MM.1S (cell line): ENCODE data around the gene L3MBTL4.

ENCODE experiments used
- DNase-seq: peaks from one replicate; pipeline ENCODE4 v3.0.0-alpha.2; 2015
- H2AFZ ChIP-seq: fragments of 300-600 bp; sonication (generic); 2 replicates; pipeline ENCODE4 v1.6.0; 2016; ENCODE audit warnings: antibody characterized with exemption, low read length
- H3F3A ChIP-seq: fragments of 300-600 bp; sonication (generic); 2 replicates; pipeline ENCODE4 v1.6.1; 2016; ENCODE audit warnings: mild to moderate bottlenecking, antibody characterized with exemption, low read length, moderate library complexity, mixed read lengths; ENCODE audit not compliant: insufficient read depth
- H3K27ac ChIP-seq: fragments of 300-600 bp; sonication (generic); 2 replicates; pipeline ENCODE4 v1.5.1; 2016; ENCODE audit warnings: mild to moderate bottlenecking, low read length
- H3K27me3 ChIP-seq: fragments of 300-600 bp; sonication (generic); replicated peaks from 2 replicates; pipeline ENCODE4 v1.6.0; 2016; ENCODE audit warnings: low read length; ENCODE audit not compliant: insufficient read depth
- H3K36me3 ChIP-seq: fragments of 300-600 bp; sonication (generic); replicated peaks from 2 replicates; pipeline ENCODE4 v1.6.1; 2016; ENCODE audit warnings: mild to moderate bottlenecking, low read length, mixed read lengths; ENCODE audit not compliant: insufficient read depth
- H3K4me1 ChIP-seq: fragments of 300-600 bp; sonication (generic); 2 replicates; pipeline ENCODE4 v1.6.1; 2016; ENCODE audit warnings: low read length, mixed read lengths
- H3K4me2 ChIP-seq: fragments of 300-600 bp; sonication (generic); 2 replicates; pipeline ENCODE4 v1.6.0; 2016; ENCODE audit warnings: low read depth, low read length
- H3K4me3 ChIP-seq: fragments of 300-600 bp; sonication (generic); 2 replicates; pipeline ENCODE4 v1.5.1; 2016; ENCODE audit warnings: low read length, mixed read lengths
- H3K79me2 ChIP-seq: fragments of 300-600 bp; sonication (generic); 2 replicates; pipeline ENCODE4 v1.6.1; 2016; ENCODE audit warnings: mixed run types, low read length, mixed read lengths
- H3K9ac ChIP-seq: fragments of 300-600 bp; sonication (generic); 2 replicates; pipeline ENCODE4 v1.6.1; 2016; ENCODE audit warnings: low read length, mixed read lengths
- H3K9me2 ChIP-seq: fragments of 300-600 bp; sonication (generic); replicated peaks from 2 replicates; pipeline ENCODE4 v1.6.1; 2016; ENCODE audit warnings: mild to moderate bottlenecking, low read length, mixed read lengths; ENCODE audit not compliant: insufficient read depth
- H3K9me3 ChIP-seq: fragments of 300-600 bp; sonication (generic); replicated peaks from 2 replicates; pipeline ENCODE4 v1.6.1; 2016; ENCODE audit warnings: mild to moderate bottlenecking, low read length, mixed read lengths; ENCODE audit not compliant: insufficient read depth
- H4K20me1 ChIP-seq: fragments of 300-600 bp; sonication (generic); 2 replicates; pipeline ENCODE4 v1.6.1; 2016; ENCODE audit warnings: mild to moderate bottlenecking, low read length, moderate library complexity, mixed read lengths; ENCODE audit not compliant: insufficient read depth
- CTCF ChIP-seq: fragments of 300-600 bp; sonication (generic); IDR thresholded peaks from 2 replicates; pipeline ENCODE4 v1.5.1; 2016; ENCODE audit warnings: antibody characterized with exemption, low read length, mixed read lengths
- EZH2 ChIP-seq: fragments of 300-600 bp; sonication (generic); optimal IDR thresholded peaks from 2 replicates; pipeline ENCODE3; 2017; ENCODE audit warnings: low read depth, mild to moderate bottlenecking, antibody characterized with exemption, low read length, mixed read lengths
- EZH2phosphoT487 ChIP-seq: fragments of 300-600 bp; sonication (generic); IDR thresholded peaks from 2 replicates; pipeline ENCODE4 v1.6.1; 2018; ENCODE audit warnings: antibody characterized with exemption, low read length

Gene L3MBTL4

GRCh38 chr18:6323319-6323889, 91.3 kb downstream of the L3MBTL4 start:
- no peak for TF ChIP-seq EZH2phosphoT487
- TF ChIP-seq EZH2, result no peak
- no peak for TF ChIP-seq CTCF
- Histone ChIP-seq H3K4me3 (no peak overlapping the region), H3K36me3 (no peaks in the 10 kb centered on the region), H3K9ac (no peak overlapping the region), H4K20me1 (no peaks in the 10 kb centered on the region), H3K9me3 (no peaks in the 10 kb centered on the region), H3K79me2 (peaks cover 33% of the 10 kb centered on the region), H3K27ac (no peak overlapping the region), H2AFZ (no peak overlapping the region), H3K4me1 (no peaks in the 10 kb centered on the region), H3K27me3 (no peaks in the 10 kb centered on the region), H3K9me2 (no peaks in the 10 kb centered on the region), H3F3A (no peaks in the 10 kb centered on the region), H3K4me2 (no peak overlapping the region)
- no peak for DNase-seq

GRCh38 chr18:6315517-6316331, 99.0 kb downstream of the L3MBTL4 start:
- Histone ChIP-seq H3K4me1 (no peaks in the 10 kb centered on the region), H3K9me2 (no peaks in the 10 kb centered on the region), H3K27me3 (no peaks in the 10 kb centered on the region), H3K27ac (no peak overlapping the region), H3K79me2 (peaks cover 59% of the 10 kb centered on the region), H3K9me3 (no peaks in the 10 kb centered on the region), H3F3A (no peaks in the 10 kb centered on the region), H3K4me3 (no peak overlapping the region), H3K9ac (no peak overlapping the region), H3K4me2 (no peak overlapping the region), H4K20me1 (no peaks in the 10 kb centered on the region), H2AFZ (no peak overlapping the region), H3K36me3 (no peaks in the 10 kb centered on the region)
- DNase-seq, result no peak
- no peak for TF ChIP-seq CTCF
- no peak for TF ChIP-seq EZH2phosphoT487
- TF ChIP-seq EZH2, result no peak

- H3F3A ChIP-seq, result no peaks in the 10 kb centered on the region
- no peaks in the 10 kb centered on the region for H3K9me3 ChIP-seq
- H3K79me2 ChIP-seq, result peaks cover 38% of the 10 kb centered on the region
- no peaks in the 10 kb centered on the region for H4K20me1 ChIP-seq
- TF ChIP-seq EZH2phosphoT487 (no peak), CTCF (no peak), EZH2 (no peak)
- H3K9ac ChIP-seq, result no peak overlapping the region
- no peak overlapping the region for H2AFZ ChIP-seq
- no peaks in the 10 kb centered on the region for H3K4me1 ChIP-seq
- no peaks in the 10 kb centered on the region for H3K36me3 ChIP-seq
- DNase-seq, result no peak
- no peaks in the 10 kb centered on the region for H3K27me3 ChIP-seq
- no peak overlapping the region for H3K4me2 ChIP-seq
- H3K27ac ChIP-seq, result no peak overlapping the region
- no peaks in the 10 kb centered on the region for H3K9me2 ChIP-seq
- no peak overlapping the region for H3K4me3 ChIP-seq
Observed at GRCh38 chr18:6313415-6313814, 101.3 kb downstream of the L3MBTL4 start.
